GM21619 (cell line): ENCODE data around the gene ATRNL1.

Source experiments
- ATAC-seq: cut with Tn5 transposase; IDR thresholded peaks from one replicate; pipeline ENCODE4 v1.9.1; 2021; ENCODE audit not compliant: unreplicated experiment

ATRNL1 gene

GRCh38 chr10:115830265-115830970 is 737.3 kb downstream of the ATRNL1 start:
- ATAC-seq, result no peak

- no peak for ATAC-seq
Observed at GRCh38 chr10:115831016-115831415, 737.9 kb downstream of the ATRNL1 start.

DNA sequence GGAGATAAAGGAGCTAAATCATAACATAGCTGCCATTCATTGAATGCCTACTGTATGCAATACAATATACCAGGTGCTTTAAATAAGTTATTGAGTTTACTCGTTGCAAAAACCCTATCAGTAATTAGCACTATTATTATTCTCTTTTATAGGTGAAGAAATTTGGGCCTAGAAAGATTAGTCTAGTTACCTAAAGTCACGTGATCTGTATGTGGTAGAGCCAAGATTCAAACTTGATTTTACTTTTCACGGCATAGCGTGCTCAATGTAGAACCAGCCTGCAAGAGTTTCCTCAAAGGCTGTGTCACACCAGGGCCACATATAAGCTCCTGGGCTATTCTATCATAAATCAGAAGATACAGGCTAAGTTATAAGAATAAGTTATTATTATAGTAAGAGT is 740.0 kb downstream of the ATRNL1 start:
- no peak for ATAC-seq

- ATAC-seq, result no peak
Observed at GRCh38 chr10:115844591-115844990, 751.4 kb downstream of the ATRNL1 start.

- no peak for ATAC-seq
Observed at GRCh38 chr10:115845921-115846320, 752.8 kb downstream of the ATRNL1 start.

GRCh38 chr10:115846528-115846927 is 753.4 kb downstream of the ATRNL1 start:
- no peak for ATAC-seq

DNA sequence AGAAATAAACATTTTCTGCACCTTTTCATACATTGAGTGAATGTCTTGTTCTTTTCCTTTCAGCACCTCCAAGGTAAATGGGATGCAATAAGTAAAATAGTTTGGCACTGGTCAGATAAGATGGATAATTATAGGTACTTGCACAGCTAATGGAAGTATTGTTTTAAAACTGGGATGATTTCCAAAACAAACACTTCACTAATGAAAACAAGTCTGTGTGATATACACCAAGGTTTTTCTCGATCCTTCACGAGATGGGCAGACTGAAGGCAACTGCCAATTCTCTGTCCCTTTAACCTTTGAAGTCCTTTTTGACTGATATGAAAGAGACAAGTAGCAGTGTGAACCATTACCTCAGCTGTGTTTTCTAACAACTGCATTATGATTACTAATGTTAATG is 756.0 kb downstream of the ATRNL1 start:
- ATAC-seq, result no peak

DNA sequence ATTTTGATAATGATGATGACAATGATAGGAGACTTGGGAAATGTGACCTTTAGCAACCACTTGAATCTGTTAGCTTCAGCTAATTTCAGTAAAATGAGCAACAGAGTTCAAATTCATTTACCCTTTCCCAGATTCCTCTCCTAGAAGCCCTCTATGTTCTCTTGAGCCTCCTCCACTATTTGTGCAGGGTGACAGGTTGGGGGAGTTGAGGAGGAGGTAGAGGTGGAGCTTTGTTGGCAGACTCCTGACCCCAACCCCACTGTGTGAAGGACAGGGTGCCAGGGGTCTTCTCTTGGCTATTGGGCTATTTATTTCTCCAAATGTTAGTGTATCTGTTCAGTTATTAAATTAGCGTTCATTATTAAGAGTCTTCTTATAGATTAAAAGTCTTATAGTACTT is 757.5 kb downstream of the ATRNL1 start:
- no peak for ATAC-seq

DNA sequence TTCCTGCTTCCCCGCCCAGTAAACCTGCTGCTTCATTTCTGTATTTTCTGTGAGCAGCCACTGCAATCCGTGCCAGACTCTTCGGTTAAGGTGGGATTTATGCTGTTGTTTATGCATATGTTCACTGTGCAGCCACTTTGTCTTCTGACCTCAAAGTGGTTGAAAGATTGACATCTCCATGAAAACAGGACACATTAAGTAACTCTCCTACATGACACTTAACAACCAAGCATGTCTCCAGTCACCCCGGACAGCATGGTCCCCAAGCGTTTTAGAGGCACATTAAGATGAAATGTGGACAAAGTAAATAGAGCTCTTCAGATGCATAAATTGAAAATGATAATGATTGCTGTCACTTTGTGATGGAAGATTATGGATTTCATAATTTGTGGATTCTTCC is 758.5 kb downstream of the ATRNL1 start:
- ATAC-seq, result no peak

GRCh38 chr10:115854740-115855435 is 761.7 kb downstream of the ATRNL1 start:
- no peak for ATAC-seq

DNA sequence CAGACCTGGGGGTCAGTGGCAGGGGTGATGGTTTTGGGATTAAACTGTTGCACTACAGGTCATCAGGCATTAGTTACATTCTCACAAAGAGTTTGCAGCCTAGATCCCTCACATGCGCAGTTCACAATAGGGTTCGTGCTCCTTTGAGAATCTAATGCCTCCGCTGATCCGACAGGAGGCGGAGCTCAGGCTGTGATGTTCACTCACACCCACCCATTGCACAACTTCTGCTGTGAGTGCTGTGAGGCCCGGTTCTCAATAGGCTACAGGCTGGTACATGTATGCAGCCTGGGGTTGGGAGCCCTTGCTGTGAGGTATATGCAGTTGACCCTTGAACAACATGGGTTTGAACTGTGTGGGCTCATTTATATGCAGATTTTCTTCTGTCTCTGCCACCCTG is 763.4 kb downstream of the ATRNL1 start:
- no peak for ATAC-seq

- no peak for ATAC-seq
Observed at GRCh38 chr10:115857856-115858255, 764.7 kb downstream of the ATRNL1 start.

GRCh38 chr10:115860182-115861107 is 767.3 kb downstream of the ATRNL1 start:
- no peak for ATAC-seq

- ATAC-seq, result no peak
Observed at GRCh38 chr10:115861455-115861854, 768.3 kb downstream of the ATRNL1 start.

GRCh38 chr10:115861864-115862263 is 768.7 kb downstream of the ATRNL1 start:
- no peak for ATAC-seq

DNA sequence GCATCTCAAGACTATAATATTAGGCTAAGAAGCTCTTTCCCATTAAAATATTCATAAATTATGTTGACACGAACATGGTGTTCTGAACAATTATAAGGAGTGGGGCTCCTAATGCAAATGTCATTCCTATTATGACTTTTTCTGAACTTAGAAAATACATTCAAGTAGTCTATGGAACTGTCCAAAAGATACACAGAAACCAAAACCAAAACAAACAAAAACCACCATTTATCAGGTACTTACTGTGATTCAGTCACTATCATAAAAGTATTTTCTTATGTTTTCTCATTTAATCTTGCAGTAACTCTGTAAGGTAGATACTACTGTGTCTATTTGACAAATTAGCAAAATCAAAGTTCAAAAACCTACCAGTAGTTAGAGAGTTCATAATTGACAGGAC is 773.0 kb downstream of the ATRNL1 start:
- ATAC-seq, result no peak

GRCh38 chr10:115866691-115867090 is 773.5 kb downstream of the ATRNL1 start:
- ATAC-seq, result no peak

DNA sequence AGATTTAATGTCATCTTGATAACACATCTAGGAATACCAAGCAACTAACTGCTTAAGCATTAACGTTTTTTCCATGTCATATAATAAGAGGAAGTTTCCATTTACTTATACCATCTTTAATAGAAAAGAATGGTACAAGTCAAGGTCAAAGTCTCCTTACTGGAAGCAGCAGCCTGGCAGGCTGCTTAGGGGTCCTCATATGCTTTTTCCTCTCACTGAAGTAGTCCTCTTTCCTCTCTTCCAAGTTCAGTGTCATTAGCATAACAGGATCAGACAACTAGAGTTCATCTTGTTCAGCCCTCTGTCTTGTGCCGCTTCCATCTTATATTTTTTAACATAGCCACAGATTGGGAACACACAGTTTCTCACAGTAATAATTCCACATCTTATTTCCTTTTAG is 774.1 kb downstream of the ATRNL1 start:
- no peak for ATAC-seq

- ATAC-seq, result no peak
Observed at GRCh38 chr10:115871855-115872254, 778.7 kb downstream of the ATRNL1 start.

- no peak for ATAC-seq
Observed at GRCh38 chr10:115875172-115875571, 782.0 kb downstream of the ATRNL1 start.

GRCh38 chr10:115879372-115880089 is 786.4 kb downstream of the ATRNL1 start:
- peak; percentile 70 for ATAC-seq
